Stimulated activated effector memory CD8-positive, alpha-beta T cell treated with anti-CD3 and anti-CD28 coated beads, Interleukin-12 subunit alpha, Interleukin-12 subunit beta, amount 100 ng/mL, for 72 hours (primary cell): ENCODE measurements around the gene KBTBD2.
A peak's percentile ranks its signal among the peaks of the same experiment; 100 is the strongest.
"Not testable (repeated sequence)": the region's sequence is repeated elsewhere in the genome, so short reads cannot be mapped to it uniquely, and the experiment has no call there.

Experiments used
- ATAC-seq: fragments of 150-1000 bp; cut with Tn5 transposase; 2 replicates; pipeline ENCODE4 v1.10.0; 2021
- DNase-seq, 2 donors: peaks; one replicate each; pipeline ENCODE4 v3.0.0; 2021 to 2022; ENCODE audit warnings: low spot score in 2 of 2
- H3K27ac Mint-ChIP-seq: one replicate; pipeline ENCODE4 v1.8.0; 2022; ENCODE audit warnings: mild to moderate bottlenecking, mixed read lengths
- H3K36me3 Mint-ChIP-seq: one replicate; pipeline ENCODE4 v1.8.0; 2022; ENCODE audit warnings: mild to moderate bottlenecking, mixed read lengths
- H3K4me1 Mint-ChIP-seq: one replicate; pipeline ENCODE4 v1.8.0; 2022; ENCODE audit warnings: mixed read lengths
- H3K4me3 Mint-ChIP-seq: one replicate; pipeline ENCODE4 v1.8.0; 2022; ENCODE audit warnings: mild to moderate bottlenecking, mixed read lengths
- H3K9me3 Mint-ChIP-seq: one replicate; pipeline ENCODE4 v1.8.0; 2022; ENCODE audit warnings: mixed read lengths

The KBTBD2 gene

GRCh38 chr7:32891043-32891799 is at the start of gene KBTBD2:
TSS of gene KBTBD2 (minus strand) at chr7:32891760. CDS start at chr7:32879604, 12,156 bp downstream.
- no peaks in the 10 kb centered on the region for H3K9me3 Mint-ChIP-seq
- DNase-seq, result peak; percentile 71 to 95
- ATAC-seq, result peak; percentile 75
- H3K4me1 Mint-ChIP-seq, result peaks cover 48% of the 10 kb centered on the region
- peaks cover 49% of the 10 kb centered on the region for H3K36me3 Mint-ChIP-seq
- H3K27ac Mint-ChIP-seq, result peak within 1 kb of the TSS; percentile 99
- H3K4me3 Mint-ChIP-seq, result peak within 1 kb of the TSS; percentile 94

DNA sequence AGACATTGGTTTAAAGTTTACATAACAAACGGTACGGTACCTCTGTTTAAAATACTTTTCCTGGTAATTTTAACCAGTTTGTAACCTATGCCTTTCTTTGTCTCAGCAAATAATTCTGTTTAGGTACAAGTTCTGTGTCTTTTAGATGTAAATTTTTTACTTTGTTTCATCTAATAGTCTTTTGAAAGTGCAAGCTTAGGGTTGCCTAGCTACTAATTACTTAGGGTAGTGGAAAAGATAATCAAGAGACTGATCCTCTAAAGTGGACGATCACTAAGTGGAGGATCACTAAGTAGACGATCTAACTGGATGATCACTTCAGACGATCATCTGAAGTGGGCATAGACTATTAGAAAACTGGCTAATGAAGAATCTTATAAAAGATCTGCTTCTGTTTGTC is 49.6 kb upstream of the KBTBD2 start:
- DNase-seq (no peak), ATAC-seq (no peak)
- Mint-ChIP-seq H3K36me3 (no peaks in the 10 kb centered on the region), H3K9me3 (no peaks in the 10 kb centered on the region), H3K27ac (no peak overlapping the region), H3K4me3 (peak overlapping the region; percentile 94), H3K4me1 (peaks cover 18% of the 10 kb centered on the region)

DNA sequence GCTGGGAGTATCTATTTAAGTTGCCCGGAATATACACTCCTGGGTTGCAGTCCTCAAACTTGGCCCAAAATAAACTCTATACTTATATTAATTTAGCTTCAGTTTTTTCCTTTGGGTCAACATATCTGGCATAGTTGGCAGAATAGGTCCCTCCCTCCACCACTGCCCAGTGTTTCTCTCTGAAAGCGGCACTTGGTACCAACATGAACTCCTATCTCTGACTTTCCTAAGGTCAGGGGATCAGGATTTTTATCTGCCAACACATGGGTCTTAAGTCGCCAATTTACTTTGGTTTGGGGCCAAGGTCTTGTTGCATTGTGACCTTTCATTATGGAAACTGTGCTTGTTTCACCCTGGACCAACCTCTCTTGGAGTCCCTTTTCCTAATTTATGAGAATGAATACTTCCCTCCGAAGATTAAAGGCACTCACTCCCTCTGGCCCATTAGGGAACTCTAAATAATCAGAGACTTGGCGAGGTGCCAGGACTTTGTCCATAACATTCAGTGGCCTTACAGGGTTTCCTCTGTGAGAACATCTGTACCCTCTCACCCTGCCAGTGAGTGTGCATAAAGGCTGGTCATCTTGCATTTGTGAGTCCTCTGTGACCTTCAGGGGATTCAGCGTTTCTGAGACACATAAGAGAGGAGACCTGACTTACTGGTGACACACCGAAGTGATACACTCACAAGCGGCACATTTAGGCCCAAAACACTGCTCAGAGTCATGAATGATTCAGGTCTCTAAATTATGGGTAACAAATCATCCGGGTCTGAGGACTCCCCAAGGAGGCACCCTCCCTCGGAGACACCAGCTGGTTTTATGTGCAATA is 46.0 kb upstream of the KBTBD2 start:
- DNase-seq (no peak), ATAC-seq (peak; percentile 17)
- Mint-ChIP-seq H3K9me3 (no peaks in the 10 kb centered on the region), H3K36me3 (no peaks in the 10 kb centered on the region), H3K4me1 (peaks cover 18% of the 10 kb centered on the region), H3K27ac (no peak overlapping the region), H3K4me3 (no peak overlapping the region)

DNA sequence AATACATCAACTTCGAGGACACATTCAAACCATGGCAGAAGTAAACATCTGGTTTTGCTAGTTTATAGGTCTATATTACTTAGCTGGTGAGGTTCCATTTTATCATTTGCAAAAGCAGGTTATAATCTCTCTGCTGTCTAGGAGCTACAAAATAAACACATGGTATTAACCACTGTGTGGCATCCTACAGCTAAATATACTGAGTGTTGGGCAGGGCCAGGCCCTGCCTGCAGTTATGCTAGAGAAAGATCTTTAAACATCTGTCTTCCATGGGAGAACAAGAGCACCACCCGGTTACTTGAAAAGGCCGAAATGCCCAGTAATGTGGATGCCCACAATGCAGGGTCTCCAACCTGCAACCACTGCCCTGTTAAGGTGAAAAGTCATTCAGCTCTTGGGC is 45.1 kb upstream of the KBTBD2 start:
- no peak overlapping the region for H3K27ac Mint-ChIP-seq
- no peaks in the 10 kb centered on the region for H3K9me3 Mint-ChIP-seq
- no peak overlapping the region for H3K4me3 Mint-ChIP-seq
- DNase-seq, result no peak
- no peak for ATAC-seq
- H3K36me3 Mint-ChIP-seq, result peaks cover 6% of the 10 kb centered on the region
- H3K4me1 Mint-ChIP-seq, result peaks cover 10% of the 10 kb centered on the region

GRCh38 chr7:32935558-32935957 is 44.0 kb upstream of the KBTBD2 start:
- Mint-ChIP-seq H3K4me3 (no peak overlapping the region), H3K9me3 (no peaks in the 10 kb centered on the region), H3K36me3 (peaks cover 9% of the 10 kb centered on the region), H3K4me1 (peaks cover 7% of the 10 kb centered on the region), H3K27ac (no peak overlapping the region)
- ATAC-seq, result no peak
- DNase-seq, result no peak

DNA sequence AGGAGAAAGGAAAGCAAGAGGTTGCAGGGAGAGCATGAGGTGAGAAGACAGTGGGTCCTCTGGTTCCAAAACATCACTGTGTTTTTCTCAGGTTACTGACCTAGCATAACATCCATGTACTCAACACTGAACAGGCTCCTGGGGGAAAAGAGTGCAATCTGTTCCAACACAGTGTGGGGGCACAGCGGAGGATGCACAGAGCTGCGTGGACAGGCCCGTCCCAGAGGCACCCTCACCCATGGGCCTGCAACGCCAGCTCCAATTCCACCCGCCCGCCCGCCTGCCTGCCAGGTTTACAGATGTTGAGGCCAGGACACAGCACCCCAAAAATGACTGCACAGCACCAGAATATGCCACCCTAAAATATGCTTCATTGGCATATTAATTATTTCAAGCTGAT is 38.8 kb upstream of the KBTBD2 start:
- ATAC-seq (no peak), DNase-seq (no peak)
- H3K4me3 Mint-ChIP-seq, result no peak overlapping the region
- no peak overlapping the region for H3K27ac Mint-ChIP-seq
- H3K9me3 Mint-ChIP-seq, result no peaks in the 10 kb centered on the region
- no peaks in the 10 kb centered on the region for H3K4me1 Mint-ChIP-seq
- H3K36me3 Mint-ChIP-seq, result peaks cover 9% of the 10 kb centered on the region

DNA sequence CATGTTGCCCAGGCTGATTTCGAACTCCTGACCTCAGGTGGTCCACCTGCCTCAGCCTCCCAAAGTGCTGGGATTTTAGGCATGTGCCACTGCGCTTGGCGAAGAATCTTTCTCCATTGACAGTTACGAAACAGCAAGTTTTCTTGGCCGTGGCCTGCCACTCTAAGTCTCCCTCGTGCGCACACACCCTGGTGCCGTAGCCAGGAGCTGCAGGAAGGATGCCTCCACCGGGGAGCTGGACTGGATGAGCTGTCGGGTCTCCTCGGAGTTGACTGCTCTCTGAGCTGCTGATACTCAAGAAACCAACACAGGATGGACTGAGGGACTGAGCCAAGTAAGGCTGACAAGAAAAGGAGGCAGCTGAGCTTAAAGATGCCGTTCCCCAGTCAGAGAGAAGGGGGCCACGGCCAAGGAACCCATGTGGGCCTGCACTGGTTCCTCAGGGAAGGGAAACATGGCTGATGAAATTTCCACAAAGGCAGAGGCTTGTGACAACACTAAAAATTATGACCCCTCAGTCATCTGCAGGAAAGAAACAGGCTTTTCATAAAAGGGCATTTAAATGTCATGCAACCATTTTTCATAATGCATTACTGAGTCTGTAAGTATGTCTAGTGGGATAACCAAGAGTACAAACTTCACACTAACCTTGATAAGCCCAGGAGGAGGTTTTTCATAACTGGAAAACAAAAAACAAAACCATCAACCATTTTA is 38.0 kb upstream of the KBTBD2 start:
- ATAC-seq (no peak), DNase-seq (no peak)
- Mint-ChIP-seq H3K27ac (no peak overlapping the region), H3K4me1 (no peaks in the 10 kb centered on the region), H3K9me3 (no peaks in the 10 kb centered on the region), H3K36me3 (peaks cover 9% of the 10 kb centered on the region), H3K4me3 (no peak overlapping the region)

GRCh38 chr7:32928785-32929298 is 37.3 kb upstream of the KBTBD2 start:
- no peak for ATAC-seq
- H3K36me3 Mint-ChIP-seq, result peaks cover 9% of the 10 kb centered on the region
- no peaks in the 10 kb centered on the region for H3K4me1 Mint-ChIP-seq
- H3K9me3 Mint-ChIP-seq, result no peaks in the 10 kb centered on the region
- DNase-seq, result no peak
- H3K4me3 Mint-ChIP-seq, result no peak overlapping the region
- no peak overlapping the region for H3K27ac Mint-ChIP-seq

DNA sequence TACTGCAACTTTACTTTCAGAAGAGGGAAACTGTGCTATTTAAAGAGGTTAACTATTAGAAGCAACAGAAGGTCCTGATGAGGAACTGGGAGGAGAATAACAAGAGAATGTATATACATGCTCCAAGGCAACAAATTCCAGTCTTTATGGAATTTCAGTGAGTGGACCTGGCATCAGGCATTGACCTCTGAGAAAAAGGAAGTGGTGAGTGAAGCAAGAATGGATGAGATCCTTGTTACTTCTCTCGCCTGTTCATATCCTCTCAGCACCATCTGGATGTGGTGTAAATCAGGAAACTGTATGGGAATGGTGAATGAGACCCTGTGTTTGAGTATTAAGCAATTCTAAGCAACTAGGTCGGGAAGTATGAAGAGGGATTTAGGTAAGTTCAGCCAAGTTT is 30.3 kb upstream of the KBTBD2 start:
- DNase-seq (no peak), ATAC-seq (no peak)
- Mint-ChIP-seq H3K4me1 (no peaks in the 10 kb centered on the region), H3K9me3 (no peaks in the 10 kb centered on the region), H3K4me3 (no peak overlapping the region), H3K27ac (no peak overlapping the region), H3K36me3 (peaks cover 8% of the 10 kb centered on the region)

- H3K4me3 Mint-ChIP-seq, ATAC-seq, H3K36me3 Mint-ChIP-seq, H3K9me3 Mint-ChIP-seq, DNase-seq: not testable (repeated sequence)
- Mint-ChIP-seq H3K4me1 (peaks cover 12% of the 10 kb centered on the region), H3K27ac (peak overlapping the region; percentile 24)
These were observed 25.4 kb upstream of the KBTBD2 start for GRCh38 chr7:32916994-32917393.

GRCh38 chr7:32916006-32916405 is 24.4 kb upstream of the KBTBD2 start:
- peaks cover 5% of the 10 kb centered on the region for H3K36me3 Mint-ChIP-seq
- DNase-seq, result no peak
- peaks cover 12% of the 10 kb centered on the region for H3K4me1 Mint-ChIP-seq
- no peak overlapping the region for H3K27ac Mint-ChIP-seq
- H3K9me3 Mint-ChIP-seq, result no peaks in the 10 kb centered on the region
- no peak for ATAC-seq
- H3K4me3 Mint-ChIP-seq, result no peak overlapping the region

DNA sequence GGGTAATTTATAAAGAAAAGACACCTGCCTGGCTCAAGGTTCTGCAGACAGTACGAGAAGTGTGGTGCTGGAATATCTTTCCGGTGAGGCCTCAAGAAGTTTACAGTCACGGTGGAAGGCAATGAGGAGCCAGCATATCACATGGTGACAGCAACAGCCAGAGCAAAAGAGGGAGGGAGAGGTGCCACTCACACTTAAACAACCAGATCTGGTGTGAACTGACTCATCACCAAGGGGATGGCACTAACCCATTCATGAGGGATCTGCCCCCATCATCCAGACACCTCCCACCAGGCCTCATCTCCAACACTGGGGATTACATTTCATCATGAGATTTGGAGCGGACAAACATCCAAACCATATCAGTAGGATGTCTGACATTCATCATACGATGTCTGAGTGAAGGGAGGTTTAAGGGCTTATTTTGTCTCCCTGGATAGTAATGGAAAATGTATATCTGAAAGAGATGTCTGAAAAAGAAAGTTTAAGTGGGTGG is 23.5 kb upstream of the KBTBD2 start:
- no peak overlapping the region for H3K27ac Mint-ChIP-seq
- peak; percentile 87 for ATAC-seq

GRCh38 chr7:32914184-32914583 is 22.6 kb upstream of the KBTBD2 start:
- H3K27ac Mint-ChIP-seq, result no peak overlapping the region
- no peaks in the 10 kb centered on the region for H3K9me3 Mint-ChIP-seq
- no peak for DNase-seq
- H3K4me3 Mint-ChIP-seq, result no peak overlapping the region
- ATAC-seq, result no peak
- H3K36me3 Mint-ChIP-seq, result peaks cover 5% of the 10 kb centered on the region
- peaks cover 12% of the 10 kb centered on the region for H3K4me1 Mint-ChIP-seq

More for the DNA sequence above, 23.5 kb upstream of the KBTBD2 start:
- Mint-ChIP-seq H3K4me3 (no peak overlapping the region), H3K36me3 (peaks cover 5% of the 10 kb centered on the region), H3K4me1 (peaks cover 12% of the 10 kb centered on the region), H3K9me3 (no peaks in the 10 kb centered on the region)
- no peak for DNase-seq

GRCh38 chr7:32910195-32910594 is 18.6 kb upstream of the KBTBD2 start:
- Mint-ChIP-seq H3K4me3 (no peak overlapping the region), H3K36me3 (peaks cover 12% of the 10 kb centered on the region), H3K4me1 (peaks cover 6% of the 10 kb centered on the region), H3K9me3 (no peaks in the 10 kb centered on the region), H3K27ac (no peak overlapping the region)
- DNase-seq, result no peak
- no peak for ATAC-seq

- Mint-ChIP-seq H3K4me3 (peak overlapping the region; percentile 67), H3K27ac (peak overlapping the region; percentile 94), H3K9me3 (no peaks in the 10 kb centered on the region), H3K4me1 (no peaks in the 10 kb centered on the region), H3K36me3 (peaks cover 10% of the 10 kb centered on the region)
- DNase-seq (peak; percentile 51 to 86), ATAC-seq (peak; percentile 94)
These were observed 13.7 kb upstream of the KBTBD2 start for GRCh38 chr7:32905175-32905662.
